ENCODE data around the gene S100A12. TPM values are rescaled to one million over a fixed set of nuclear protein-coding genes. Genes with fewer than 3 reads are reported as not detected.
"Not testable (repeated sequence)": the region's sequence is repeated elsewhere in the genome, so short reads cannot be mapped to it uniquely, and the experiment has no call there.

Gene S100A12
- total RNA-seq, 1 donor from 2014 or later = not detected

GRCh38 chr1:153349363-153350320, 25.8 kb downstream of the S100A12 start:
- no peak overlapping the region for H3K27ac Mint-ChIP-seq

GRCh38 chr1:153348511-153349362, 26.7 kb downstream of the S100A12 start, which contains the start of gene PGLYRP4:
PGLYRP4 (minus strand) TSS chr1:153348841; CDS start chr1:153347932, 909 bp downstream.
- H3K4me3 Mint-ChIP-seq (ENCODE audit: low read depth) = no peak within 1 kb of the TSS
- no peaks in the 10 kb centered on the region for H3K9me3 Mint-ChIP-seq (ENCODE audit: low read depth)
- DNase-seq (ENCODE audit: low spot score, unreplicated experiment) = no peak
- no peak within 1 kb of the TSS for H3K27ac Mint-ChIP-seq
- no peaks in the 10 kb centered on the region for H3K36me3 Mint-ChIP-seq (ENCODE audit: insufficient read depth)
- H3K27me3 Mint-ChIP-seq = peaks cover 23% of the 10 kb centered on the region
- TF ChIP-seq CTCF (IDR thresholded peaks at IDR 0.05; ENCODE audit: unreplicated experiment) = no peak
- peaks cover 7% of the 10 kb centered on the region for H3K4me1 Mint-ChIP-seq (ENCODE audit: low read depth)

More at GRCh38 chr1:153349363-153350320, 25.8 kb downstream of the S100A12 start:
- DNase-seq (ENCODE audit: low spot score, unreplicated experiment) = no peak
- Mint-ChIP-seq H3K36me3 (ENCODE audit: insufficient read depth) (no peaks in the 10 kb centered on the region), H3K4me3 (ENCODE audit: low read depth) (no peak overlapping the region), H3K27me3 (peaks cover 19% of the 10 kb centered on the region), H3K4me1 (ENCODE audit: low read depth) (no peaks in the 10 kb centered on the region), H3K9me3 (ENCODE audit: low read depth) (no peaks in the 10 kb centered on the region)
- TF ChIP-seq CTCF (IDR thresholded peaks at IDR 0.05; ENCODE audit: unreplicated experiment) = no peak

GRCh38 chr1:153347856-153348255, 27.6 kb downstream of the S100A12 start:
- H3K4me1 Mint-ChIP-seq (ENCODE audit: low read depth) = peaks cover 12% of the 10 kb centered on the region
- no peak overlapping the region for H3K4me3 Mint-ChIP-seq (ENCODE audit: low read depth)
- DNase-seq (ENCODE audit: low spot score, unreplicated experiment) = no peak
- no peaks in the 10 kb centered on the region for H3K9me3 Mint-ChIP-seq (ENCODE audit: low read depth)
- no peaks in the 10 kb centered on the region for H3K36me3 Mint-ChIP-seq (ENCODE audit: insufficient read depth)
- H3K27me3 Mint-ChIP-seq = peaks cover 23% of the 10 kb centered on the region
- no peak for TF ChIP-seq CTCF (IDR thresholded peaks at IDR 0.05; ENCODE audit: unreplicated experiment)
- H3K27ac Mint-ChIP-seq = no peak overlapping the region

- Mint-ChIP-seq H3K27me3 (peaks cover 23% of the 10 kb centered on the region), H3K4me1 (ENCODE audit: low read depth) (peaks cover 12% of the 10 kb centered on the region)
- not testable (repeated sequence) for H3K9me3 Mint-ChIP-seq (ENCODE audit: low read depth); DNase-seq (ENCODE audit: low spot score, unreplicated experiment); H3K27ac Mint-ChIP-seq; H3K36me3 Mint-ChIP-seq (ENCODE audit: insufficient read depth); H3K4me3 Mint-ChIP-seq (ENCODE audit: low read depth)
Measured at GRCh38 chr1:153347049-153347448, 28.4 kb downstream of the S100A12 start.

- no peak for DNase-seq (ENCODE audit: low spot score, unreplicated experiment)
- H3K36me3 Mint-ChIP-seq (ENCODE audit: insufficient read depth) = no peaks in the 10 kb centered on the region
- peaks cover 12% of the 10 kb centered on the region for H3K4me1 Mint-ChIP-seq (ENCODE audit: low read depth)
- TF ChIP-seq CTCF (IDR thresholded peaks at IDR 0.05; ENCODE audit: unreplicated experiment) = no peak
- H3K4me3 Mint-ChIP-seq (ENCODE audit: low read depth) = no peak overlapping the region
- no peaks in the 10 kb centered on the region for H3K9me3 Mint-ChIP-seq (ENCODE audit: low read depth)
- H3K27ac Mint-ChIP-seq = no peak overlapping the region
- H3K27me3 Mint-ChIP-seq = peaks cover 21% of the 10 kb centered on the region
Measured at GRCh38 chr1:153346077-153346723, 29.2 kb downstream of the S100A12 start.

Measured in progenitor cell of endocrine pancreas (in vitro differentiated cells).